ENCODE results near the gene WDR74.

GRCh38 chr11:62816557-62816956, 22.8 kb downstream of the WDR74 start:
- TF ChIP-seq CTCF (IDR thresholded peaks at IDR 0.05): no peak
- TF ChIP-seq, protein P1, sequence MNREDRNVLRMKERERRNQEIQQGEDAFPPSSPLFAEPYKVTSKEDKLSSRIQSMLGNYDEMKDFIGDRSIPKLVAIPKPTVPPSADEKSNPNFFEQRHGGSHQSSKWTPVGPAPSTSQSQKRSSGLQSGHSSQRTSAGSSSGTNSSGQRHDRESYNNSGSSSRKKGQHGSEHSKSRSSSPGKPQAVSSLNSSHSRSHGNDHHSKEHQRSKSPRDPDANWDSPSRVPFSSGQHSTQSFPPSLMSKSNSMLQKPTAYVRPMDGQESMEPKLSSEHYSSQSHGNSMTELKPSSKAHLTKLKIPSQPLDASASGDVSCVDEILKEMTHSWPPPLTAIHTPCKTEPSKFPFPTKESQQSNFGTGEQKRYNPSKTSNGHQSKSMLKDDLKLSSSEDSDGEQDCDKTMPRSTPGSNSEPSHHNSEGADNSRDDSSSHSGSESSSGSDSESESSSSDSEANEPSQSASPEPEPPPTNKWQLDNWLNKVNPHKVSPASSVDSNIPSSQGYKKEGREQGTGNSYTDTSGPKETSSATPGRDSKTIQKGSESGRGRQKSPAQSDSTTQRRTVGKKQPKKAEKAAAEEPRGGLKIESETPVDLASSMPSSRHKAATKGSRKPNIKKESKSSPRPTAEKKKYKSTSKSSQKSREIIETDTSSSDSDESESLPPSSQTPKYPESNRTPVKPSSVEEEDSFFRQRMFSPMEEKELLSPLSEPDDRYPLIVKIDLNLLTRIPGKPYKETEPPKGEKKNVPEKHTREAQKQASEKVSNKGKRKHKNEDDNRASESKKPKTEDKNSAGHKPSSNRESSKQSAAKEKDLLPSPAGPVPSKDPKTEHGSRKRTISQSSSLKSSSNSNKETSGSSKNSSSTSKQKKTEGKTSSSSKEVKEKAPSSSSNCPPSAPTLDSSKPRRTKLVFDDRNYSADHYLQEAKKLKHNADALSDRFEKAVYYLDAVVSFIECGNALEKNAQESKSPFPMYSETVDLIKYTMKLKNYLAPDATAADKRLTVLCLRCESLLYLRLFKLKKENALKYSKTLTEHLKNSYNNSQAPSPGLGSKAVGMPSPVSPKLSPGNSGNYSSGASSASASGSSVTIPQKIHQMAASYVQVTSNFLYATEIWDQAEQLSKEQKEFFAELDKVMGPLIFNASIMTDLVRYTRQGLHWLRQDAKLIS (CRISPR knock-in tag; IDR thresholded peaks at IDR 0.05; ENCODE audit: borderline replicate concordance): no peak

Data from WTC11 (cell line).